H54 (cell line): ENCODE data around the gene PHLDA2.

Experiments
- DNase-seq: peaks from one replicate; pipeline ENCODE4 v3.0.0; 2011; ENCODE audit warnings: low spot score, mixed read lengths; ENCODE audit not compliant: insufficient read length
- FAIRE-seq: peaks from 3 replicates; lab custom pipeline; 2011; peaks lifted over from hg19 to GRCh38; lab: Jason Lieb, UNC
- POLR2A ChIP-seq: IDR thresholded peaks from 2 replicates; pipeline ENCODE4 v1.6.1; 2011; ENCODE audit warnings: low read depth, mild to moderate bottlenecking, low read length

The PHLDA2 gene, protein sequence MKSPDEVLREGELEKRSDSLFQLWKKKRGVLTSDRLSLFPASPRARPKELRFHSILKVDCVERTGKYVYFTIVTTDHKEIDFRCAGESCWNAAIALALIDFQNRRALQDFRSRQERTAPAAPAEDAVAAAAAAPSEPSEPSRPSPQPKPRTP

DNA sequence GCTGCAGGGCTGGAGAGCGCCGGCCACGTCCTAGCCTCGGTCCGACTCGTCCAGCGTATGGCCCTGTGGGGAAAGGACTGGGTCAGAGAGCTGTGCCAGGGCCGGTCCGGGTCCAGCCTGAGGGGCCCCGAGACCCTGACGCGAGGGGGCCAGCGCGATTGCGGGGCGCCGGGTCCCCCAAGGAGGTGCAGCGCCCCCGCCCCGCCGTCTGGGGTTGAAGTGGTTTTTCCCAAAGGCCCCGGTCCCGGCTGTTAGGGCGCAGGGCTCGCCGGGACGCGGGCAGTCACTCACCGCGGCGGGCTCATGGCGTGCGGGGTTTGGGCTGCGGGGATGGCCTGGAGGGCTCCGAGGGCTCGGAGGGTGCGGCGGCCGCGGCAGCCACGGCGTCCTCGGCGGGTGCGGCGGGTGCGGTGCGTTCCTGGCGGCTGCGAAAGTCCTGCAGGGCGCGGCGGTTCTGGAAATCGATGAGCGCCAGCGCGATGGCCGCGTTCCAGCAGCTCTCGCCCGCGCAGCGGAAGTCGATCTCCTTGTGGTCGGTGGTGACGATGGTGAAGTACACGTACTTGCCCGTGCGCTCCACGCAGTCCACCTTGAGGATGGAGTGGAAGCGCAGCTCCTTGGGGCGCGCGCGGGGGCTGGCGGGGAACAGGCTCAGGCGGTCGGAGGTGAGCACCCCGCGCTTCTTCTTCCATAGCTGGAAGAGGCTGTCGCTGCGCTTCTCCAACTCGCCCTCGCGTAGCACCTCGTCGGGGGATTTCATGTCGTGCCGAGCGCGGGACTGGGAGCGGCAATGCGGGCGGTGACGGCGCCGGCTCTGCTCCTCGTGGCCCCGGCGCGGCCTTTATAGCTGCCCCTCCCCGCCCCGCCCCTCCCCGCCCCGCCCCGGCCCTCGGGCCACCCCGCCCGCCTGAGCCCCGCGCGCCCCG is at the start of gene PHLDA2:
Gene PHLDA2 (minus strand): TSS at position 816 of the 926 bp plus-strand sequence. CDS start 56 bp downstream, at position 760.
- DNase-seq = peak; percentile 83
- TF ChIP-seq POLR2A = peak; percentile 98
- no peak for FAIRE-seq

DNA sequence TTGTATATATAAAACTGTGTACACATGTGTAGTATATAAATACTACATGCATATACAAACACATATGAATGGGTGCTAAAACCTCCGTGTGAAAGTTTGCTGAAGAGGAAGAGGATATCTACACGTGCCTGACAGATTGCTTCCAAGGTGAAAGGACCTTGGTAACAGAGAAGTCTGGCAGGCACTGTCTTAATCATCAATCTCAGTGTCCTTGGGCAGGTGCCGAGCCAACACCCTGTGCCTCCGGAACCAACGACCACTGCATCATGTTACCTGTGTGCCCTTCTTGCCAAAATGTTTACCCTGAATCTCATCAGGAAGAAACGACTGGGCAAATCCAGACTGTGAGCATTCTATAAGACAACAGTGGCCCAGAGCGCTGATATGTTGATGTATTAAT is 47.9 kb upstream of the PHLDA2 start:
- FAIRE-seq (no peak), DNase-seq (no peak)
- no peak for TF ChIP-seq POLR2A

DNA sequence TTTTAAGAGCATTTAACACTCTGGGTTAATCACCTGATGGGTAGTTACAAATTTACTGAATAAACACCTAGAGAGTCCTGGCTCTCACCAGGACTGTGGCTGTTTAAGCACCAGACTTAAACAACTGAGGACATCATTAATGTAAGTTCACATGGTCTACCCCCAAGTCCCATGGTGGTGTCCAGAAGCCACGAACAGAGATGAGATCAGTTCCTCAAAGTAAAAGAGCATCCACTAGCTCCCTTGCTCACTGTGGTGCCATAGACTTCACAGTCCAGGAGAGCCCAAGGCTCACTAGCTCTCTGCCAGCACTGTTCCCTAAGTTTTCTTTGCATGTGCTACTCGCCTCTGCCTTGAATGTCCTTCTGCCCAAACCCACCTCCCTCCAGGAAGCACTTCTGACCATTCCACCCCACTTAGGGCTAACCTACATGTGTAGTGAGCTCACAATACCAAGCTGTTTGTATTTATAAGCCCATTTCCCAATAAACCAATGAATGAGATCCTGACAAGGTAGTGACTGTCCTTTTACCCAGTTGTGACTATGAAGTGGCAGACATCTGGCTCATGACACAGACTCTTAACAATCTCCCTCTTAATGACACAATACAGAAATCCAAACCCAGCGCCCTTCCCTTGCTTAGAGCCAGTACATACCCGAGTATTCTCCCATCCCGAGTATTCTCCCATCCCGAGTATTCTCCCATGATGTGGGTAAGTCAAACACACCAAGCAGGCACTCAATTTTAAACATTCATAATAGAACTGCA is 47.3 kb upstream of the PHLDA2 start:
- no peak for TF ChIP-seq POLR2A
- DNase-seq = no peak
- FAIRE-seq = no peak

DNA sequence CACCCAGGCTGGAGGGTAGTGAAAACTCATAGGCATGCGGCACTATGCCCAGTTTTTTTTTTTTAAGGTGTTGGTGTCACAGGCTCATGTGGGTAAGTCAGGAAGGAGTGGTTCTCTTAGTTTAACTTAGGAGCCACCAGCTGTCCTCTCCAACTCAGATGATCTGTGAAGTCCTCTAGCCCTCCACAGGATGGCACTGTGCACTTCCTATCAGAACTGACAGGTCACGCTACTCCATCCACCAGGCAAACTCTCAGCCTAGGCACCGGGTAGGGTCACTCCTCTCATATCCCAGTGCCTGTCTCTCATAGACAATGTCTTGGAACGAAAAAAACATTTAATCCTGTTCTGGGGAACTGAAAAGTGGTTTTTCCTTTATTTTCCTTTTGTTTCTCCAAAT is 46.4 kb upstream of the PHLDA2 start:
- TF ChIP-seq POLR2A = no peak
- FAIRE-seq (no peak), DNase-seq (peak; percentile 26)

DNA sequence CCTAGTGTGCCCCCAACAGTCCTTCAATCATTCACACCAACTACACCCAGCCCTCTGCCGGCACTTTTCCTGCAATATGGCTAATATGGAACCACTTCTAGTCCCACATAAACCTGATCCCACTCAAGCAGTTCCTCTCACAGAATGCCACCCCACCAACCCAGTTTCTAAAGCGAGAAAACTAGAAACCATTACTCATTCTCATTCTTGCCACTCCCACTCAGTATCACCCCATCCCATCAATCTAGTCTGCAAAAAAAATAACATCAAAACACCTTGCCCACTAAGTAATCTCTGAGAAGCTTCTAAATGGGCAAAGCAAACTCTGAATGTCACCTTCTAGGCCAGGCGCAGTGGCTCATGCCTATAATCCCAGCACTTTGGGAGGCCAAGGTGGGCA is 45.1 kb upstream of the PHLDA2 start:
- no peak for FAIRE-seq
- no peak for TF ChIP-seq POLR2A
- no peak for DNase-seq

DNA sequence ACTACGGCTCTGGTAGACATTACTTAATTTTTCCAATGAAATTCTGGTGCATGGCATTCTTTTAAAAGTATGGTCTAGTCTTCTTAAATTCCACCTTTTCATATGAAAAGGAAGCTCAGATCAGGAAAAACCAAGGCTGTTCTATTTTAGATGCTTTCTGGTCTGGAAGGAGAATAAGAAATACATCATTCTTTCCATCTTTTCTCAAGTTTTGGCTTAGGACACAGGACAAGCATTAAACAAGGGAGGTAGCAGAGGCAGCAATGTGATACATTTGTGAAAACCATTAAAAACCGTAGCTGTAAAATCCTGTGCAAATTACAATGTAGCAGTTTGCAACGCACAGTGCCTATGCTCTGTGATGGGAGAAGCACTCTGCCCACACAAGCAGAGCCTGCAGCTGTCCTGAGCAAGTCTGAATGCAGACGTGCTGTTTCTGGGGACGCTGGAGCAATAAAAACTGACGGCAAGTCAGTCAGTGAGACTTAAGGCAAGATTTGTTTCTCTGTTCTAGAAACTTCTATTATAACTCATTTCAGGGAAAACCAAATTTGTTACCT is 39.2 kb upstream of the PHLDA2 start:
- FAIRE-seq (no peak), DNase-seq (no peak)
- TF ChIP-seq POLR2A = no peak

DNA sequence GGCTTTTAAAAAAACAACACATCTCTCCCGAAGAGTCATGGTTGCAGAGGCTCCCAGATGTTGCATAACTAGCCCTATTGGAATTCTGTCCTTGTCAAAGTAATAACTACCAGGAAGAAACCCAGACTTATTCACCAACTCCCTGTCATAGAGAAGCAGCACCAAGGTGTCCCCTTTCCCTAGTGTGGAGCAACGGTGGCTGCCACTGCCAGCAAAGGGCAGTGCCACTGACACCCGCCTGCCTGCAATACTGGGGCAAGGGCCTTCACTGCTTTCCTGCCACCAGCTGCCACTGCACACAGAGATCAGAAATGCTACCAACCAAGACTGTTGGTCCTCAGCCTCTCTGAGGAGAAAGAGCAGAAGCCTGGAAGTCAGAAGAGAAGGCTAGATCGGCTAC is 35.6 kb upstream of the PHLDA2 start:
- TF ChIP-seq POLR2A = no peak
- FAIRE-seq (no peak), DNase-seq (no peak)

DNA sequence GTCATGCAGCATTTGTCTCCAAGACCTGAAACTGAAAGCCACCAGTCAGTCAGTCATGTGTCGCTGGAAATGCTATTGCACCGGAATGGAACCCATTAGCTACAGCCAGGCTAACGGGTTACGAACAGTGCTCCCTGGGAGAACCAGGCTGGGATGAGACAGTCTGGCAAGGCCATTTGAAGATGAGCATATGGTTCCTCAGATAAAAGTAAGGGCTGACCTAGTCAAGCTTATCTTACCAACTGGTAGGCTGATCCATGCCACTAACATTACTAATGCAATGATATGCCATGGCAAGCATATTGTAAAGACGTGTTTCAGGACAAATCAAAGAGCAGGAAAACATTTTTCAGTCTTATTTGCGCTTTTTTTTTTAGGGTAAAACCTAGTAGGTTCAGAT is 34.5 kb upstream of the PHLDA2 start:
- FAIRE-seq (no peak), DNase-seq (no peak)
- TF ChIP-seq POLR2A = no peak

DNA sequence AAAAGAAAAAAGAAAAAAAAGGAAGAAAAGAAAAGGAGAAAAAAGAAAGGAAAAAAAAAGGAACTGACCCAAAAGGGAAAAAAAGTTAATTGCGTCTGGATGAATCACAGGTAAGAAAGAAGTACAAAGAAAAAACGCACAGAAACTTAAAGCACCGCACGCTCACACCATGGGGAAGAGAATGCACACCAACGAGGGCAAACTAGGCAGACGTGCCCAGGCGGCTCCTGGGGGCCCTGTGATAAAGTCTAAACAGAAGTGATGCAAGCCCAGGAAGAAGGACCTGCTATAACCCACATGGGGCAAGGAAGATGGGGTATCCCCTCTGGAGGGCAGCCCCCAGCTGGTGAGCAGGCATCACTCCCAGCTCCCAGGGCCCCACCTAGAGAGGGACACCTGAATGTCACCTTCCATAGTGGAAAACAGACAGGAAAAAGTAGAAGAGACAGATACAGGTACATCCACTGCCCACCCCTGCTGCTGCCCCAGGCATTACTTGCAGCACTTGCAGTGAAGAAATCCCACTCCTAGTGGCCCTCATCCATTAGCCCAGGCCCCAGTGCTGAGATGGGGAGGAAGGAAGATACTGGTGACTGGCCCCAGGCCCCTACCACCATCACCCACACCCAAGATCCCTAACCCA is 34.0 kb upstream of the PHLDA2 start:
- TF ChIP-seq POLR2A = no peak
- FAIRE-seq (no peak), DNase-seq (no peak)

DNA sequence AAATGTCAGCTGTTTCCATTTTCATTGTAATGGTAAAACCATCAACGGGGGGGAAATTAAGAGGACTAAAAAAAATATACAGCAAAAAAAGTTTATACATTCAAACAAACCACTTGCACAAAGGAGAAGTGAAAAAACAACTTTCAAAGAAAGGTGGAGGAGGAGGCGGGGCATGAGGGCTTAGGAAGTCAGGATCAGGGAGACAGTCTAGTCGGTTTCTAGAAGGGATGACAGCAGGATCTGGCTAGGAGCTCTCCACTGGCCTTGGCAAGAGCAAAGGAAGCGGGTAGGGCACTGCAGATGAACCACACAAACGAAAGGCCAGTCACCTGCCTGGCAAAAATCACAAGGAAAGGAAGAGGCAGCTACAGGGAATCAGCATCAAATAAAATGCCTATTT is 31.9 kb upstream of the PHLDA2 start:
- no peak for TF ChIP-seq POLR2A
- DNase-seq (no peak), FAIRE-seq (no peak)

DNA sequence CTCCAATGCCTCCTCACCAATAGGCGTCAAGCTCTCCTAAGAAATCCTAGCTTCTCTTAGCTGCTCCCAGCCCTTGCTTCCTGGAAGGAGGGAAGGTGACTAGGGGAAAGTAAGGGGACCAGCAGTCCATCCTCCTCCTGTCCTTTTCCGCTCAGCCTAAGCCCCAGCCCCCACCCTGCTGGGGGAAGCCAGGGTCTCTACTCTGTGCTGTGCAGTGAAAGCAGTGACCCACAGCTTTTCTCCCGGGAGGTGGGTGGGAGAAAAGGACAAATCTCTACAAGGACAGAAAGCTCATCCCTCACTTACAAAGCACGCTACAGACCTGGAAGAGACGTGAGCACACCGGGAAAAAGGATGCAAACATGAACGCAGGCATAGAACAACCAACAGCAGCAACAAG is 30.9 kb upstream of the PHLDA2 start:
- FAIRE-seq = no peak

DNA sequence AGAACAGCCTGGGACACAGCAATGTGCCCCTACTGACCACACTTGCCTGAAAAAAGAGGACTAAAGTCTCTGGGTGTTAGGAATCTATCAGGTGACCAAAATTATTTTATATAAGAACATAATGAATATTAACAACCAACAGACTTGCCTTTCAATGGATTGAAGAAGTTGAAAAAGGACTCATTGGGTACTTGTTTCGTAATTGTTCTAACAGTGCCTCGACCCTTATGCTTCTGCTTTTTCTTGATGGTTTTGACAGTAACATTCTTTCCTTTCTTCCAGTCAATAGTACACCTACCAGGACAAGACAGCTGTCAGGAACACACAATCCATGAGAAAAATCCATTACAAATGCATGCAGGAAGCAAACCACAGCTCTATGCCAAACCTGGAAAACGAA is 29.0 kb upstream of the PHLDA2 start:
- TF ChIP-seq POLR2A = no peak
- FAIRE-seq (no peak), DNase-seq (no peak)

More for the DNA sequence above, 30.9 kb upstream of the PHLDA2 start:
- DNase-seq = no peak
- TF ChIP-seq POLR2A = no peak

DNA sequence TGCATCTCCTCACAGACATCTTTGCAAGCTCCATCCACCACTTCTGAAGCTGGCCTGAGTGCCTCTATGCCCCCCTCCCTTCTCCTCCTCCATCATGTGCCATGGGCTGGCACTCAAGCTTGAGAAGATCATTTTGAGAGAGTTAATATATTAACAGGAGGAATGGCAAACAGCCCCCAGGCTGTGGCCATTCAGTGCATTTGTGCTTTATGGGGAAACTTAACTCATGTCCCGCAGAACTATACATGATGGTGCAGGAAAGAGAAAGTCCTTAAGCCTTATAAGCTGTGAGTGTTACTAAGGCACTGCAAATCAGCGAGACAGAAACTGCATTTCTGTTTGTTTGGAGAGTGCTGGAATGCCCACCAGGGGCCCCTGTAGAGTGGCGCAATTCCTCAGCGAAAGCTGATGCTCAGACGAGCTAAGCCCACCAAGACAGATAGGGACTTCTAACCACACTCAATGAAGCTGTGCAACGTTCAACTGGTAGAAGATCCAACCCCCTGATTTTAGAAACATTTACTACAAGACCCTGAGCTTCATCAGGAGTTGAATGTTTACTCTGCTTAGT is 26.8 kb upstream of the PHLDA2 start:
- TF ChIP-seq POLR2A = no peak
- DNase-seq = no peak

DNA sequence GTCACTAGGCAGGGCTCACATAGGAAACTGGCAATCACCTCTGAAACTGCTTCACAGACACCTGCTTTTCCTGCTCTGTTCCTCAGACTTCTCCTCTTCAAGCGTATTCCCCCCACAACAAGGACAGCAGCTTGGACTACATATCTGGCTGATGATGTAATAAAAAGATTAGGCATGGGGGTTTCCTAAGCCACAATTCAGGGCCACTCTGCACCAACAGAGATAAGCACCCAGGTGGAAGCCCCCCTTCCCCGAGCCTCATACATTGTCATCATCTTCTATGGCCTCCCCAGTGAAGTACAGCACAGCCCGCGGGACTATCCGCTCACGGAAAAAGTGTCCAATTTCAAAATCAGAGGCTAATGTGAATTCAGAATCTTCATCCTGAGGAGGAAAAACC is 25.0 kb upstream of the PHLDA2 start:
- DNase-seq (no peak), FAIRE-seq (no peak)
- no peak for TF ChIP-seq POLR2A

More for the DNA sequence above, 26.8 kb upstream of the PHLDA2 start:
- no peak for FAIRE-seq
